IMR-90 (cell line): ENCODE data around the gene SPDYE2. TPM values are rescaled to one million over a fixed set of nuclear protein-coding genes. Genes with fewer than 3 reads are reported as not detected.
"Not testable (repeated sequence)": the region's sequence is repeated elsewhere in the genome, so short reads cannot be mapped to it uniquely, and the experiment has no call there.

Source experiments
- ATAC-seq: fragments of 200-7000 bp; cut with Tn5 transposase; 2 replicates; pipeline ENCODE4 v1.9.1; 2020; ENCODE audit warnings: low read depth, mild to moderate bottlenecking, moderate library complexity
- BruUV-seq: library from RNA; stranded (reverse); fragments of 400-500 nt; replicated peaks from 2 replicates; lab custom pipeline; 2021; lab: Mats Ljungman, UMichigan
- CTCF ChIA-PET: fragments of 300-600 bp; formaldehyde crosslinking; extraction: SDS; loops from one replicate; lab custom pipeline; 2021; ENCODE audit warnings: antibody characterized with exemption; lab: Yijun Ruan, JAX
- POLR2A ChIA-PET: fragments of 300-600 bp; sonication (Branson Sonifier 250); formaldehyde crosslinking; loops from one replicate; lab custom pipeline; 2022; ENCODE audit warnings: antibody characterized with exemption; ENCODE audit not compliant: unreplicated experiment; lab: Charles Lee
- DNase-seq: peaks from one replicate; pipeline ENCODE4 v3.0.0; 2013
- H2AFZ ChIP-seq: replicated peaks from 2 replicates; pipeline ENCODE3; 2013; ENCODE audit warnings: low read length, mild to moderate bottlenecking; ENCODE audit not compliant: poor library complexity
- H2AK5ac ChIP-seq: 2 replicates; pipeline ENCODE4 v1.6.1; 2013; ENCODE audit warnings: low read depth, low read length, inconsistent platforms
- H2AK9ac ChIP-seq: replicated peaks from 2 replicates; pipeline ENCODE3; 2013; ENCODE audit warnings: mild to moderate bottlenecking, low read depth, low read length, moderate library complexity; ENCODE audit not compliant: poor library complexity
- H2BK120ac ChIP-seq: 2 replicates; pipeline ENCODE4 v1.6.1; 2013; ENCODE audit warnings: low read depth, low read length, inconsistent platforms
- H2BK15ac ChIP-seq: 3 replicates; pipeline ENCODE4 v1.6.1; 2013; ENCODE audit warnings: low read depth, low read length, inconsistent platforms
- H2BK20ac ChIP-seq: 2 replicates; pipeline ENCODE4 v1.6.1; 2013; ENCODE audit warnings: low read depth, mild to moderate bottlenecking, inconsistent platforms, low read length, moderate library complexity
- H2BK5ac ChIP-seq: 2 replicates; pipeline ENCODE4 v1.6.1; 2013; ENCODE audit warnings: mild to moderate bottlenecking, low read depth, low read length, inconsistent platforms; ENCODE audit not compliant: poor library complexity, severe bottlenecking
- H3K14ac ChIP-seq: replicated peaks from 2 replicates; pipeline ENCODE4 v1.6.1; 2013; ENCODE audit warnings: low read depth, low read length, inconsistent platforms
- H3K18ac ChIP-seq: 2 replicates; pipeline ENCODE4 v1.6.1; 2013; ENCODE audit warnings: low read depth, low read length, control low read depth
- H3K23ac ChIP-seq: 2 replicates; pipeline ENCODE4 v1.6.1; 2013; ENCODE audit warnings: low read depth, low read length, inconsistent platforms
- H3K27ac ChIP-seq: 2 replicates; pipeline ENCODE4 v1.5.1; 2013; ENCODE audit warnings: mild to moderate bottlenecking, control low read depth, low read length; ENCODE audit not compliant: insufficient read depth
- H3K27me3 ChIP-seq: 2 replicates; pipeline ENCODE4 v1.6.1; 2013; ENCODE audit warnings: low read length; ENCODE audit not compliant: control insufficient read depth, insufficient read depth
- H3K36me3 ChIP-seq: 2 replicates; pipeline ENCODE4 v1.6.1; 2013; ENCODE audit warnings: low read length, mixed read lengths; ENCODE audit not compliant: control insufficient read depth, insufficient read depth
- H3K4ac ChIP-seq: 2 replicates; pipeline ENCODE4 v1.6.1; 2013; ENCODE audit warnings: low read depth, low read length, inconsistent platforms
- H3K4me1 ChIP-seq: 2 replicates; pipeline ENCODE4 v1.6.1; 2013; ENCODE audit warnings: low read length, mixed read lengths; ENCODE audit not compliant: control insufficient read depth, insufficient read depth
- H3K4me2 ChIP-seq: 2 replicates; pipeline ENCODE4 v1.6.1; 2013; ENCODE audit warnings: low read depth, mild to moderate bottlenecking, control low read depth, low read length, moderate library complexity
- H3K4me3 ChIP-seq: 2 replicates; pipeline ENCODE4 v1.5.1; 2013; ENCODE audit warnings: low read depth, mild to moderate bottlenecking, control low read depth, low read length, moderate library complexity; ENCODE audit not compliant: insufficient read depth
- H3K56ac ChIP-seq: 2 replicates; pipeline ENCODE4 v1.6.1; 2013; ENCODE audit warnings: low read length, inconsistent platforms; ENCODE audit not compliant: insufficient read depth; ENCODE audit errors: extremely low read depth
- H3K79me1 ChIP-seq, 2 experiments: 2 replicates each; pipeline ENCODE4 v1.6.1; 2013; ENCODE audit warnings: low read length in 2 of 2, inconsistent platforms in 1 of 2, low read depth in 1 of 2
- H3K9ac ChIP-seq: 2 replicates; pipeline ENCODE4 v1.6.1; 2013; ENCODE audit warnings: low read depth, low read length, control low read depth
- H3K9me1 ChIP-seq: 2 replicates; pipeline ENCODE4 v1.6.1; 2013; ENCODE audit warnings: low read length, inconsistent platforms; ENCODE audit not compliant: insufficient read depth
- H3K9me3 ChIP-seq: 2 replicates; pipeline ENCODE4 v1.6.1; 2013; ENCODE audit warnings: low read length; ENCODE audit not compliant: control insufficient read depth, insufficient read depth
- H4K20me1 ChIP-seq: 2 replicates; pipeline ENCODE4 v1.6.1; 2013; ENCODE audit warnings: low read length, inconsistent platforms; ENCODE audit not compliant: insufficient read depth
- H4K5ac ChIP-seq: 2 replicates; pipeline ENCODE4 v1.6.1; 2013; ENCODE audit warnings: mild to moderate bottlenecking, low read depth, low read length, control low read depth
- H4K8ac ChIP-seq, 2 experiments: 2 replicates each; pipeline ENCODE4 v1.6.1; 2013; ENCODE audit warnings: low read depth in 2 of 2, low read length in 2 of 2, control low read depth in 1 of 2, inconsistent platforms in 1 of 2
- H4K91ac ChIP-seq: 2 replicates; pipeline ENCODE4 v1.6.1; 2013; ENCODE audit warnings: low read depth, low read length, inconsistent platforms; ENCODE audit not compliant: insufficient read depth
- WGBS, 2 experiments: methylation state at CpG; one replicate each; pipeline versions ENCODE4 v1.1.5 to v1.1.7; 2013; ENCODE audit warnings: missing lambda C conversion rate in 2 of 2; ENCODE audit not compliant: insufficient read length in 1 of 2; ENCODE audit errors: extremely low coverage in 2 of 2; 5-methylcytosine and 5-hydroxymethylcytosine counted together
- dilution Hi-C: fragments of 300-500 bp; cut with HindIII; formaldehyde crosslinking; loops from one replicate; pipeline ENCODE4 v1.14.3; 2018; ENCODE audit warnings: low sequenced_read_pairs; ENCODE audit not compliant: unreplicated experiment
- in situ Hi-C: fragments of 300-500 bp; cut with MboI; formaldehyde crosslinking; loops from 3 replicates; pipeline ENCODE4 v1.14.3; 2019; ENCODE audit warnings: low sequenced_read_pairs, inconsistent platforms, mixed read lengths
- intact Hi-C: fragments of 100-400 bp; cut with micrococcal nuclease; formaldehyde crosslinking; loops from 2 replicates; pipeline ENCODE4 v1.10.0; 2022
- polyA plus RNA-seq, 3 experiments: library from polyadenylated mRNA; depleted of rRNA; stranded (reverse); fragments of >200 nt; gene quantifications; 2 replicates each; pipeline ENCODE4 v1.2.3, GENCODE V29; 2012; ENCODE audit warnings: low replicate concordance in 1 of 3
- total RNA-seq: library from RNA; depleted of rRNA; stranded (reverse); fragments of >200 nt; gene quantifications from 2 replicates; pipeline ENCODE4 v1.2.3, GENCODE V29; 2012

The SPDYE2 gene
- total and polyA plus RNA-seq, 2 of the 4 experiments (the other 2 are of a cell fraction) = not detected

- H4K8ac ChIP-seq, H2AK5ac ChIP-seq, H3K4me2 ChIP-seq, H3K9me1 ChIP-seq, CTCF ChIA-PET, in situ Hi-C loops, H3K23ac ChIP-seq, H2BK120ac ChIP-seq, H3K4me3 ChIP-seq, H2BK15ac ChIP-seq, H2AFZ ChIP-seq, dilution Hi-C loops, H3K9ac ChIP-seq, H3K27ac ChIP-seq, POLR2A ChIA-PET, H2BK5ac ChIP-seq, ATAC-seq, H3K36me3 ChIP-seq, H3K4ac ChIP-seq, H3K9me3 ChIP-seq, H2BK20ac ChIP-seq, H3K79me1 ChIP-seq, H3K14ac ChIP-seq, H3K56ac ChIP-seq, DNase-seq, H4K20me1 ChIP-seq, H4K91ac ChIP-seq, H2AK9ac ChIP-seq, H3K4me1 ChIP-seq, intact Hi-C loops, H3K27me3 ChIP-seq, H4K5ac ChIP-seq, BruUV-seq, H3K18ac ChIP-seq: not testable (repeated sequence)
- WGBS, 2 experiments = no CpG with 5 or more reads among the region's 12 CpGs
These were observed 51.3 kb downstream of the SPDYE2 start for GRCh38 chr7:102602317-102602716.

- H3K9me3 ChIP-seq, BruUV-seq, H4K91ac ChIP-seq, in situ Hi-C loops, H4K8ac ChIP-seq, H3K14ac ChIP-seq, DNase-seq, H2AFZ ChIP-seq, intact Hi-C loops, H2BK120ac ChIP-seq, POLR2A ChIA-PET, H3K4me3 ChIP-seq, H4K5ac ChIP-seq, H3K4ac ChIP-seq, H3K18ac ChIP-seq, H4K20me1 ChIP-seq, CTCF ChIA-PET, H3K9me1 ChIP-seq, dilution Hi-C loops, H2AK5ac ChIP-seq, H3K27ac ChIP-seq, H2AK9ac ChIP-seq, H3K23ac ChIP-seq, H2BK20ac ChIP-seq, H3K9ac ChIP-seq, H3K4me2 ChIP-seq, H3K4me1 ChIP-seq, H2BK15ac ChIP-seq, H2BK5ac ChIP-seq, H3K27me3 ChIP-seq, H3K79me1 ChIP-seq, H3K36me3 ChIP-seq, H3K56ac ChIP-seq: not testable (repeated sequence)
- peak; percentile 93 for ATAC-seq
- WGBS, 2 experiments = no CpG with 5 or more reads among the region's 19 CpGs
These were observed 53.6 kb downstream of the SPDYE2 start for GRCh38 chr7:102604431-102605145.
